ENCODE results near the gene GIT2. TPM values are rescaled to one million over a fixed set of nuclear protein-coding genes. Genes with fewer than 3 reads are reported as not detected.

The GIT2 gene
- total and polyA plus RNA-seq, 2 of the 13 experiments (the other 11 are each of a cell fraction or from before 2014, with no cell fraction given): 18.4 to 19.8 TPM

DNA sequence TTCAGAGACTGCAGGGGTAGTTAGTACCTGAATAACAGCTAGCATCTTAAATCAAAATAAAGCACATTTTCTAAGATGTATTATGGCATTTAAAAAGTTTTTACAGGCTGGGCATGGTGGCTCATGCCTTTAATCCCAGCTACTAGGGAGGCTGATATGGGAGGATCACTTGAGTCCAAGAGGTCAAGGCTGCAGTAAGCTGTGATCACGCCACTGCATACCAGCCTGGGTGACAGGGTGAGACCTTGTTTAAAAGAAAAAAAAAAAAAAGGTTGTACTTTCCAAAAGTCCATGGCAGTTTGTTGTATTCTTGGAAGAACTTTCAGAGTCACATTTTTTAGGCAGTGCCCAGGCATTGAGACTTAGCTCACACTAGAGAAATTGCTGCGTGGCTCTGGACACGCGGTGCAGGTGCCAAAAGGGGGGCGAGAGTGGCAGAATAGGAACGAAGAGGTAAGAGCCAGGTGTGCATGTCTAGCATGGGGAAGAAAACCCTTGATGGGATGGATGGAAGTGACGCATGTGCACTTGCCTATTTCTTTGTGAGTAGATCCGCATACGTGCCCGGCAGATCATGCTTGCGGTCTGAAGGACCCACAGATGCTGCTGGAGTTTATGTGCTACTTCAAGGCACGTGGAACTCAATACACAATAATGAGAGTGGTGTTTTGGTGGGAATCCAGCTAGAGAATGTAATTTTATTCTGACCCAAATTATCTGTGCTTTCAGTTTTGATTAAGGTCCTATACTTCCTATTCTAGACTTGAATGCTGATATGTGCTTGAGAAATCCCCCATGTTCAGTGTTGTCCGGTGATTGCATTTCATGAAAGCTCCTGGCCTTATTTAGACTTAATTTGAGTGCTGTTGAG is 14.9 kb upstream of the GIT2 start (continued):
- TF ChIP-seq, protein P1, sequence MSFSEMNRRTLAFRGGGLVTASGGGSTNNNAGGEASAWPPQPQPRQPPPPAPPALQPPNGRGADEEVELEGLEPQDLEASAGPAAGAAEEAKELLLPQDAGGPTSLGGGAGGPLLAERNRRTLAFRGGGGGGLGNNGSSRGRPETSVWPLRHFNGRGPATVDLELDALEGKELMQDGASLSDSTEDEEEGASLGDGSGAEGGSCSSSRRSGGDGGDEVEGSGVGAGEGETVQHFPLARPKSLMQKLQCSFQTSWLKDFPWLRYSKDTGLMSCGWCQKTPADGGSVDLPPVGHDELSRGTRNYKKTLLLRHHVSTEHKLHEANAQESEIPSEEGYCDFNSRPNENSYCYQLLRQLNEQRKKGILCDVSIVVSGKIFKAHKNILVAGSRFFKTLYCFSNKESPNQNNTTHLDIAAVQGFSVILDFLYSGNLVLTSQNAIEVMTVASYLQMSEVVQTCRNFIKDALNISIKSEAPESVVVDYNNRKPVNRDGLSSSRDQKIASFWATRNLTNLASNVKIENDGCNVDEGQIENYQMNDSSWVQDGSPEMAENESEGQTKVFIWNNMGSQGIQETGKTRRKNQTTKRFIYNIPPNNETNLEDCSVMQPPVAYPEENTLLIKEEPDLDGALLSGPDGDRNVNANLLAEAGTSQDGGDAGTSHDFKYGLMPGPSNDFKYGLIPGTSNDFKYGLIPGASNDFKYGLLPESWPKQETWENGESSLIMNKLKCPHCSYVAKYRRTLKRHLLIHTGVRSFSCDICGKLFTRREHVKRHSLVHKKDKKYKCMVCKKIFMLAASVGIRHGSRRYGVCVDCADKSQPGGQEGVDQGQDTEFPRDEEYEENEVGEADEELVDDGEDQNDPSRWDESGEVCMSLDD (CRISPR knock-in tag; IDR thresholded peaks at IDR 0.05; ENCODE audit: borderline replicate concordance): no peak
- peak; percentile 61 for TF ChIP-seq ZMYM4 (CRISPR knock-in tag; IDR thresholded peaks at IDR 0.05)
- TF ChIP-seq ATF1 (CRISPR knock-in tag; IDR thresholded peaks at IDR 0.05): no peak
- no peak for TF ChIP-seq ZSCAN29 (CRISPR knock-in tag; conservative IDR thresholded peaks at IDR 0.05)
- no peak for TF ChIP-seq HCFC1 (IDR thresholded peaks at IDR 0.05; ENCODE audit: low read depth, low read length)
- TF ChIP-seq, protein P2, sequence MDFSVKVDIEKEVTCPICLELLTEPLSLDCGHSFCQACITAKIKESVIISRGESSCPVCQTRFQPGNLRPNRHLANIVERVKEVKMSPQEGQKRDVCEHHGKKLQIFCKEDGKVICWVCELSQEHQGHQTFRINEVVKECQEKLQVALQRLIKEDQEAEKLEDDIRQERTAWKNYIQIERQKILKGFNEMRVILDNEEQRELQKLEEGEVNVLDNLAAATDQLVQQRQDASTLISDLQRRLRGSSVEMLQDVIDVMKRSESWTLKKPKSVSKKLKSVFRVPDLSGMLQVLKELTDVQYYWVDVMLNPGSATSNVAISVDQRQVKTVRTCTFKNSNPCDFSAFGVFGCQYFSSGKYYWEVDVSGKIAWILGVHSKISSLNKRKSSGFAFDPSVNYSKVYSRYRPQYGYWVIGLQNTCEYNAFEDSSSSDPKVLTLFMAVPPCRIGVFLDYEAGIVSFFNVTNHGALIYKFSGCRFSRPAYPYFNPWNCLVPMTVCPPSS (IDR thresholded peaks at IDR 0.05): no peak
- no peak for TF ChIP-seq ZNF501 (CRISPR knock-in tag; IDR thresholded peaks at IDR 0.05)
- TF ChIP-seq, protein P3, sequence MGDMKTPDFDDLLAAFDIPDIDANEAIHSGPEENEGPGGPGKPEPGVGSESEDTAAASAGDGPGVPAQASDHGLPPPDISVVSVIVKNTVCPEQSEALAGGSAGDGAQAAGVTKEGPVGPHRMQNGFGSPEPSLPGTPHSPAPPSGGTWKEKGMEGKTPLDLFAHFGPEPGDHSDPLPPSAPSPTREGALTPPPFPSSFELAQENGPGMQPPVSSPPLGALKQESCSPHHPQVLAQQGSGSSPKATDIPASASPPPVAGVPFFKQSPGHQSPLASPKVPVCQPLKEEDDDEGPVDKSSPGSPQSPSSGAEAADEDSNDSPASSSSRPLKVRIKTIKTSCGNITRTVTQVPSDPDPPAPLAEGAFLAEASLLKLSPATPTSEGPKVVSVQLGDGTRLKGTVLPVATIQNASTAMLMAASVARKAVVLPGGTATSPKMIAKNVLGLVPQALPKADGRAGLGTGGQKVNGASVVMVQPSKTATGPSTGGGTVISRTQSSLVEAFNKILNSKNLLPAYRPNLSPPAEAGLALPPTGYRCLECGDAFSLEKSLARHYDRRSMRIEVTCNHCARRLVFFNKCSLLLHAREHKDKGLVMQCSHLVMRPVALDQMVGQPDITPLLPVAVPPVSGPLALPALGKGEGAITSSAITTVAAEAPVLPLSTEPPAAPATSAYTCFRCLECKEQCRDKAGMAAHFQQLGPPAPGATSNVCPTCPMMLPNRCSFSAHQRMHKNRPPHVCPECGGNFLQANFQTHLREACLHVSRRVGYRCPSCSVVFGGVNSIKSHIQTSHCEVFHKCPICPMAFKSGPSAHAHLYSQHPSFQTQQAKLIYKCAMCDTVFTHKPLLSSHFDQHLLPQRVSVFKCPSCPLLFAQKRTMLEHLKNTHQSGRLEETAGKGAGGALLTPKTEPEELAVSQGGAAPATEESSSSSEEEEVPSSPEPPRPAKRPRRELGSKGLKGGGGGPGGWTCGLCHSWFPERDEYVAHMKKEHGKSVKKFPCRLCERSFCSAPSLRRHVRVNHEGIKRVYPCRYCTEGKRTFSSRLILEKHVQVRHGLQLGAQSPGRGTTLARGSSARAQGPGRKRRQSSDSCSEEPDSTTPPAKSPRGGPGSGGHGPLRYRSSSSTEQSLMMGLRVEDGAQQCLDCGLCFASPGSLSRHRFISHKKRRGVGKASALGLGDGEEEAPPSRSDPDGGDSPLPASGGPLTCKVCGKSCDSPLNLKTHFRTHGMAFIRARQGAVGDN (CRISPR knock-in tag; IDR thresholded peaks at IDR 0.05): peak; percentile 28; the same call in 1 of the 2 replicates
- TF ChIP-seq ZMYM2 (CRISPR knock-in tag; IDR thresholded peaks at IDR 0.05): peak; percentile 60; the same call in 1 of the 2 replicates
- TF ChIP-seq ZNF225 (CRISPR knock-in tag; IDR thresholded peaks at IDR 0.05): no peak
- 0 out of 2 replicates have a peak, but pooled peaks have one; percentile 12 for TF ChIP-seq CHD2 (IDR thresholded peaks at IDR 0.05; ENCODE audit: low read depth, low read length)
- no peak for TF ChIP-seq TGIF2 (CRISPR knock-in tag; IDR thresholded peaks at IDR 0.05)
- no peak for TF ChIP-seq CAMTA2 (CRISPR knock-in tag; IDR thresholded peaks at IDR 0.05; ENCODE audit: borderline replicate concordance)
- TF ChIP-seq CHCHD3 (CRISPR knock-in tag; IDR thresholded peaks at IDR 0.05): no peak
- TF ChIP-seq SYNCRIP (IDR thresholded peaks at IDR 0.05; ENCODE audit: insufficient read depth, low read depth, low read length): no peak
- TF ChIP-seq, protein P4, sequence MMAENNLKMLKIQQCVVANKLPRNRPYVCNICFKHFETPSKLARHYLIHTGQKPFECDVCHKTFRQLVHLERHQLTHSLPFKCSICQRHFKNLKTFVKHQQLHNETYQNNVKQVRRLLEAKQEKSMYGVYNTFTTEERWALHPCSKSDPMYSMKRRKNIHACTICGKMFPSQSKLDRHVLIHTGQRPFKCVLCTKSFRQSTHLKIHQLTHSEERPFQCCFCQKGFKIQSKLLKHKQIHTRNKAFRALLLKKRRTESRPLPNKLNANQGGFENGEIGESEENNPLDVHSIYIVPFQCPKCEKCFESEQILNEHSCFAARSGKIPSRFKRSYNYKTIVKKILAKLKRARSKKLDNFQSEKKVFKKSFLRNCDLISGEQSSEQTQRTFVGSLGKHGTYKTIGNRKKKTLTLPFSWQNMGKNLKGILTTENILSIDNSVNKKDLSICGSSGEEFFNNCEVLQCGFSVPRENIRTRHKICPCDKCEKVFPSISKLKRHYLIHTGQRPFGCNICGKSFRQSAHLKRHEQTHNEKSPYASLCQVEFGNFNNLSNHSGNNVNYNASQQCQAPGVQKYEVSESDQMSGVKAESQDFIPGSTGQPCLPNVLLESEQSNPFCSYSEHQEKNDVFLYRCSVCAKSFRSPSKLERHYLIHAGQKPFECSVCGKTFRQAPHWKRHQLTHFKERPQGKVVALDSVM (CRISPR knock-in tag; IDR thresholded peaks at IDR 0.05): peak; percentile 99
- TF ChIP-seq, protein P5, sequence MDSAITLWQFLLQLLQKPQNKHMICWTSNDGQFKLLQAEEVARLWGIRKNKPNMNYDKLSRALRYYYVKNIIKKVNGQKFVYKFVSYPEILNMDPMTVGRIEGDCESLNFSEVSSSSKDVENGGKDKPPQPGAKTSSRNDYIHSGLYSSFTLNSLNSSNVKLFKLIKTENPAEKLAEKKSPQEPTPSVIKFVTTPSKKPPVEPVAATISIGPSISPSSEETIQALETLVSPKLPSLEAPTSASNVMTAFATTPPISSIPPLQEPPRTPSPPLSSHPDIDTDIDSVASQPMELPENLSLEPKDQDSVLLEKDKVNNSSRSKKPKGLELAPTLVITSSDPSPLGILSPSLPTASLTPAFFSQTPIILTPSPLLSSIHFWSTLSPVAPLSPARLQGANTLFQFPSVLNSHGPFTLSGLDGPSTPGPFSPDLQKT (CRISPR knock-in tag; IDR thresholded peaks at IDR 0.05; ENCODE audit: borderline replicate concordance): no peak
- TF ChIP-seq ZNF7 (CRISPR knock-in tag; IDR thresholded peaks at IDR 0.05): no peak

Data from HepG2 (cell line).